IPS-20b (cell line): ENCODE results near the gene GPX2.

Source experiments
- H3K27ac ChIP-seq: one replicate; pipeline ENCODE4 v1.5.1; 2013; ENCODE audit warnings: low read length
- H3K27me3 ChIP-seq: 2 replicates; pipeline ENCODE4 v1.6.1; 2013; ENCODE audit warnings: mild to moderate bottlenecking, low read length, inconsistent platforms; ENCODE audit not compliant: insufficient read depth
- H3K36me3 ChIP-seq: 2 replicates; pipeline ENCODE4 v1.6.1; 2013; ENCODE audit warnings: low read depth, mild to moderate bottlenecking, inconsistent platforms, low read length, moderate library complexity; ENCODE audit not compliant: insufficient read depth
- H3K4me1 ChIP-seq: 2 replicates; pipeline ENCODE4 v1.6.1; 2013; ENCODE audit warnings: mild to moderate bottlenecking, control low read depth, inconsistent platforms, low read length, moderate library complexity; ENCODE audit not compliant: insufficient read depth
- H3K4me3 ChIP-seq: 2 replicates; pipeline ENCODE4 v1.5.1; 2013; ENCODE audit warnings: mild to moderate bottlenecking, low read length, inconsistent platforms
- H3K9ac ChIP-seq: 2 replicates; pipeline ENCODE4 v1.6.1; 2013; ENCODE audit warnings: low read depth, mild to moderate bottlenecking, inconsistent platforms, low read length, moderate library complexity
- H3K9me3 ChIP-seq: 2 replicates; pipeline ENCODE4 v1.6.1; 2013; ENCODE audit warnings: mild to moderate bottlenecking, low read depth, low read length, inconsistent platforms; ENCODE audit not compliant: insufficient read depth

The GPX2 gene

GRCh38 chr14:64947710-64948611, 5.4 kb upstream of the GPX2 start:
- Histone ChIP-seq H3K36me3 (peaks cover 51% of the 10 kb centered on the region), H3K4me3 (no peak overlapping the region), H3K27me3 (no peaks in the 10 kb centered on the region), H3K9ac (no peak overlapping the region; the same call in 1 of the 2 replicates), H3K4me1 (no peaks in the 10 kb centered on the region; the same call in 1 of the 2 replicates), H3K9me3 (no peaks in the 10 kb centered on the region), H3K27ac (no peak overlapping the region)

- no peak overlapping the region for H3K27ac ChIP-seq
These were observed 3.9 kb upstream of the GPX2 start for GRCh38 chr14:64946310-64947045.

DNA sequence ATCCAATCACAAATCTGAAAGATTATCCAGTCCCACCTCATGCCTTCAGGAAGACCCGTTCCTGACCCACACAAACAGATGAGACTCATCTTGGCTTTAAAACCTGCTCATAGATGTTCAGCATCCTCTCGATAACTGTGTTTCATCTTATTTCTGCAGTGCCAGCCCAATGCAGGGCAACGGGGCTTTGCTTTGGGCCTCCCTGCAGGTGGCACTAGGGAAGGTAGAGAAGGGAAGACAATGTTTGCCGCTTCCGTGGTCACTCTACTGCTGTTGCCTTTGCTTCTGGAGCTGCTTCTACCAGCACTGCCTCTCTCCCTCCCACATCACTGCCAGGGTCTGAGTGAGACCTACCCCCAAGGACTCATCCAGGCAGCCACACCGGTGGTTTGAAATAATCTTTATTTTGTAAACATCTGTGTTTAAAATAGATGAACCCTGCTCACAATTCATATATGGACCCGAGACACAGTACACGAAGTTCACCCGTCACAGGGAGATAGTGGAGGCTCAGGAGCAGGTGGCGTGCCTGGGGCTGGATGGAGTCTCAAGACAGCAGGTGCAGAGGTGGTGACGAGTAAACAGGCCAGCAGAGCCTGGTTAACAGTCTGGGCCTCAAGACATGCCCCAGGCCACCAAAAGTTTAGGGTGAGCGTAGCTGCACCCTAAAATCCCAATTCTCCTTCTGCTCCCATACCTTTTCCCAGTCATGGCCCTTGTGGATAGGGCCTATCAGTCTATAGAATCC, 3.1 kb upstream of the GPX2 start:
- H3K4me3 ChIP-seq = no peak overlapping the region
- H3K9me3 ChIP-seq = no peaks in the 10 kb centered on the region
- H3K27me3 ChIP-seq = no peaks in the 10 kb centered on the region
- no peak overlapping the region for H3K9ac ChIP-seq
- H3K4me1 ChIP-seq = no peaks in the 10 kb centered on the region; the same call in 1 of the 2 replicates
- H3K27ac ChIP-seq = no peak overlapping the region
- H3K36me3 ChIP-seq = peaks cover 28% of the 10 kb centered on the region

More at GRCh38 chr14:64946310-64947045, 3.9 kb upstream of the GPX2 start:
- Histone ChIP-seq H3K4me3 (no peak overlapping the region), H3K4me1 (no peaks in the 10 kb centered on the region; the same call in 1 of the 2 replicates), H3K9me3 (no peaks in the 10 kb centered on the region), H3K36me3 (peaks cover 37% of the 10 kb centered on the region), H3K27me3 (no peaks in the 10 kb centered on the region), H3K9ac (no peak overlapping the region)

DNA sequence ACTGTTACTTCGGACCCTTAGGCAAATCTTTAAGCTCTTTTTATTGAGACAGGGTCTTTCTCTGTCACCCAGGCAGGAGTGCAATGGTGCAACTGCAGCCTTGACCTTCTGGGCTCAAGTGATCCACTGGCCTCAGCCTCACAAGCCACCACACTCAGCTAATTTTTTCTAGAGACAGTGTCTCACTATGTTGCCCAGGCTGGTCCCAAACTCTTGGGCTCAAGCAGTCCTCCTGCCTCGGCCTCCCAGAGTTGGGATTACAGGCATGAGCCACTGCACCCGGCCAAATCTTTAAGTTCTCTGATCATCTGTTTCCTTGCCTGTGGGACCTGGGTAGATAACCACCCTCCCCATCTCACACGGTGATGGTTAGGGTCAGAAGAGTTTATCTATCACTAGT, 2.3 kb upstream of the GPX2 start:
- H3K9ac ChIP-seq = no peak overlapping the region
- no peak overlapping the region for H3K4me3 ChIP-seq
- H3K9me3 ChIP-seq = no peaks in the 10 kb centered on the region
- H3K27me3 ChIP-seq = no peaks in the 10 kb centered on the region
- H3K27ac ChIP-seq = no peak overlapping the region
- no peaks in the 10 kb centered on the region; the same call in 1 of the 2 replicates for H3K4me1 ChIP-seq
- peaks cover 23% of the 10 kb centered on the region; the same call in 1 of the 2 replicates for H3K36me3 ChIP-seq

GRCh38 chr14:64944041-64944440, 1.5 kb upstream of the GPX2 start:
- Histone ChIP-seq H3K4me3 (no peak overlapping the region), H3K9me3 (no peaks in the 10 kb centered on the region), H3K4me1 (no peaks in the 10 kb centered on the region; the same call in 1 of the 2 replicates), H3K27ac (no peak overlapping the region), H3K36me3 (peaks cover 18% of the 10 kb centered on the region; the same call in 1 of the 2 replicates), H3K9ac (no peak overlapping the region), H3K27me3 (no peaks in the 10 kb centered on the region)

DNA sequence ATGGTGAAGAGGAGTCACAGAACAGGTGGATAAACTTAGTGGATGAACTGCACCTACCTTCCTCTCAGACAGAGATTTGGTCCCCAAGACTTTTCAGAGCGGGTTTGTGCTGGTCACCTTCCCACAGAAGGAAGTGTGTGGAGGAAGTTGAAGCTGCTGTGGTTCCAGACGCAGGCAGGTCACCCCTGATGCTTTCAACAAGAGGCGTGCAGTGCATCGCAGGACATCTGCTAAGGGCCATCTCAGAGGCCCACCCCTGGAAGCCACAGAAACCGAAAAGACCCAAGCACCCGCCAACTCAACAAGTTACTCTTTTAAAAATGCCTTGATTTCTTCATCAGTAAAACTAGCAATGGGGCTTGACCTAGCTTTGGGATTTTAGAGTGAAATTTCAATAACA, 1.0 kb upstream of the GPX2 start:
- Histone ChIP-seq H3K9ac (no peak overlapping the region), H3K36me3 (peaks cover 13% of the 10 kb centered on the region; the same call in 1 of the 2 replicates), H3K4me1 (no peaks in the 10 kb centered on the region; the same call in 1 of the 2 replicates), H3K27ac (no peak overlapping the region), H3K4me3 (no peak overlapping the region), H3K27me3 (no peaks in the 10 kb centered on the region), H3K9me3 (no peaks in the 10 kb centered on the region)

GRCh38 chr14:64940336-64940910, 2.1 kb downstream of the GPX2 start:
- Histone ChIP-seq H3K9ac (no peak overlapping the region), H3K36me3 (no peaks in the 10 kb centered on the region; the same call in 1 of the 2 replicates), H3K9me3 (no peaks in the 10 kb centered on the region), H3K4me3 (no peak overlapping the region), H3K27ac (no peak overlapping the region), H3K27me3 (no peaks in the 10 kb centered on the region), H3K4me1 (no peaks in the 10 kb centered on the region; the same call in 1 of the 2 replicates)

DNA sequence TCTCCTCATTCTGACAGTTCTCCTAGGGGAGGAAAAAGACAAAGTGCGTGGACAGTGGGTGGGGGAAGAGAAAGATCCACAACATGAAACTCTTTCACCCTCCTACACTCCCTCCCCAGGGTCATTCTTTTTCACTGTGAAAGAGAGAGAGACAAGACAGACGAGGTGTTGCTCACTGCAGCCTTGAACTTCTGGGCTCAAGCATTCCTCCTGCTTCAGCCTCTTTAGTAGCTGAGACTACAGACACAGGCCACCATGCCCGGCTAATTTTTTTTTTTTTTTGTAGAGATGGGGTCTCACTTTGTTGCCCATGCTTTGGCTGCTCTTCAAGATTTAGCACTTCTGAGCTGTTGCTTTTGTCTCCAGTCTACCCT, 2.7 kb downstream of the GPX2 start:
- Histone ChIP-seq H3K4me3 (no peak overlapping the region), H3K27ac (no peak overlapping the region), H3K27me3 (no peaks in the 10 kb centered on the region), H3K36me3 (peaks cover under 1% of the 10 kb centered on the region), H3K9ac (no peak overlapping the region), H3K9me3 (no peaks in the 10 kb centered on the region), H3K4me1 (no peaks in the 10 kb centered on the region; the same call in 1 of the 2 replicates)

DNA sequence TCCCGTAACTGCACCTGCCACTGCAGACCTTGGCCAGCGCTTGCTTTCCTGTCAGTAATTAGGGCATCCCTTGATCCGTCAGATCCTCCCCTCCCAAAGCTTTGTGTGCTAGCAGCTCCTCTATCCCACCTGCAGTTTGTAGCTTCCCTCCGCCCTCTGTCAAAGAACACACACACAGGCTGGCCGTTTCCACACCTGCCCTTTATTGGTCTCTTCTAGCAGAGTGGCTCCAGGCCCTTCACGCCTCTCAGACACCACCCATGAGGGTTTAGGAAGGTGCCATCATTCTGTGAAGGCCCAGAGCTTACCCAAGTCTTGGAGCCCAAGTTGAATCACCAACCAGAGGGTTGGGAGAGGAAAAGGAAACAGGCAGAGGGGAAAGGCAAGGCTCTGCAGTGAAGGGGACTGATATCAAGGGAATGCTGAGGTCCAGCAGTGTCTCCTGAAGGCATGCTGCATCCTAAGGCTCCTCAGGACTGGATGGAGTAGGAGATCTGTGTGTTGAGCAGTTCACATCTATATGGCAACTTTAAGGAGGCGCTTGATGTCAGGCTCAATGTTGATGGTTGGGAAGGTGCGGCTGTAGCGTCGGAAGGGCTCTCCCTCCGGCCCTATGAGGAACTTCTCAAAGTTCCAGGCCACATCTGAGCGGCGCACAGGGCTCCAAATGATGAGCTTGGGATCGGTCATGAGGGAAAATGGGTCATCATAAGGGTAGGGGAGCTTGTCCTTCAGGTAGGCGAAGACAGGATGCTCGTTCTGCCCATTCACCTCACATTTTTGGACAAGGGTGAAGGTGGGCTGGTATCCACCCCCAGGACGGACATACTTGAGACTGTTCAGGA, 3.4 kb downstream of the GPX2 start:
- Histone ChIP-seq H3K9ac (no peak overlapping the region), H3K4me1 (no peaks in the 10 kb centered on the region; the same call in 1 of the 2 replicates), H3K36me3 (peaks cover 7% of the 10 kb centered on the region), H3K4me3 (no peak overlapping the region), H3K9me3 (no peaks in the 10 kb centered on the region), H3K27me3 (no peaks in the 10 kb centered on the region), H3K27ac (no peak overlapping the region)

DNA sequence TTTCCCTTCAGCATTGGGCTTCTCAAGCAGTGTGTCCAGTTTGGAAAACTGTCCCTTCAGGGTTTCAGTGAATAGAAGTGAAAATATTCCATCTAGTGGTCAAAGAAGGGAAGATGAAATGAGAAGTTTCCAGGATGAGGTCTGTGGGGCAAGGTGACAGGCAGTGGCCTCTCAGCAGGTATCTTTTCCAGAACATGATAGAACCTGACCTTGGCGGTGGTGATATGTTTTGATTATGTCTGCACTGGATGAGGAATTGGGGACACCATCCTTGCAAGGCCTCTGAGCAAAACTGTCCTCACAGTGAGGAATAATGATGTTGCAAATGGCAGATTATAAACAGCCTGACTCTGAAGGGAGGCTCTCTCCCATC, 4.7 kb downstream of the GPX2 start:
- peaks cover 20% of the 10 kb centered on the region for H3K36me3 ChIP-seq
- H3K9ac ChIP-seq = no peak overlapping the region
- H3K27me3 ChIP-seq = no peaks in the 10 kb centered on the region
- no peak overlapping the region for H3K4me3 ChIP-seq
- H3K4me1 ChIP-seq = no peaks in the 10 kb centered on the region
- no peak overlapping the region for H3K27ac ChIP-seq
- H3K9me3 ChIP-seq = no peaks in the 10 kb centered on the region
